Testis (tissue), 2 donors: ENCODE measurements around the gene RIN1.

Experiments
- CTCF ChIP-seq, 3 experiments: fragments of 450-650 bp in 2 of 3; fragments of 200-600 bp in 1 of 3; sonication (generic) in 1 of 3; IDR thresholded peaks; one replicate each; pipeline ENCODE4 v1.5.1; 2016 to 2019; ENCODE audit warnings: antibody characterized with exemption in 3 of 3, mild to moderate bottlenecking in 2 of 3, moderate library complexity in 1 of 3
- POLR2A ChIP-seq: fragments of 450-650 bp; IDR thresholded peaks from one replicate; pipeline ENCODE4 v1.6.1; 2017; ENCODE audit warnings: antibody characterized with exemption, mild to moderate bottlenecking, moderate library complexity

DNA sequence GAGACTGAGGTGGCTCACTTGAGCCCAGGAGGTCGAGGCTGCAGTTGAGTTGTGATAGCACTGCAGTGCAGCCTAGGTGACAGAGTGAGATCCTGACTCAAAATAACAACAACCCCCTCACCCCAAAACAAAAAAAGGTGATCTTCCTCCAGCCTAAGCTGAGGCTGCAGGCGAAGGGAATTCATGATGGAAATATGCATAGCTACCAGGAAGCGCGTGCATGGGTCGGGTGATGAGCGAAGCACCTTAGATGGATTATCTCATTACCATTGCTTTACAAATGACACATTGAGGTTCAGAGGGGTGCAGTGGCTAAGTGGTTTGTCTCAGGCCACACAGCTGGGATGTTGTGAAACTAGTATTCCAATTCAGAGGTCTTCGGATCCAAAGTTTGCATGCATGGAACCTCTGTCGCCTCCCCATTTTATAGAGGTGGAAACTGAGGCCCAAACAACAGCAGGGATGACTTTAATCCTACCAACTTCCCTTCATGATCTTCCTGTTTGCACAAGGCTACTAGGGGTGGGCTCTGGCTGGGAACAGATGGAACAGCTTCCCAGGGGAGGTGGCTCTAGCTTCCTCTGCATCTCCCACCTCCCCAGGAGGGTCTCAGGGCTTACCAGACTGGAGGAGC is 30.7 kb upstream of the RIN1 start:
- no peak for TF ChIP-seq CTCF (IDR thresholded peaks at IDR 0.05)
- TF ChIP-seq POLR2A: no peak
